Measurements from ENCODE around the gene ESR1.

ESR1 gene

DNA sequence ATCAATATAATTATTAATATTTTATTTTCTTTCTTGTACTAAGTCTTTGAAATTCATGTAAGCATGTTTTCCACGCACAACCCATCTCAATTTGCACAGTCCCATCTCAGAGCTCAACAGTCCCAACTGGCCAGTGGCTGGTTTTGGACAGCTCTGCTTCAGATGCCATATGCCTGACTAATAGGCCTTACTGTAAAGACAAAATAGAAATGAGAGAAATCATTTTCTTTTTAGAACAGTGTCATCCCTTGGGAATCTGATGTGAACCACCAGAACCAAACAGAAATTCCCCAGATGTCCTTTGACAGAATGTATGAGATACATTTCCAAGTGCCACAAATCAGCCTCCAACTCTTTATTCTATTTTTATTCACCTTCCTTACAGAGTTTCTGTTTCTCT is 338.9 kb downstream of the ESR1 start:
- Histone ChIP-seq H3K27ac (ENCODE audit: low read depth, low read length) (no peak overlapping the region), H3K9ac (ENCODE audit: low read length) (no peak overlapping the region), H3K4me1 (ENCODE audit: control insufficient read depth, insufficient read depth, low read length) (peaks cover 5% of the 10 kb centered on the region), H3K4me3 (ENCODE audit: low read length) (no peak overlapping the region), H3K27me3 (ENCODE audit: control insufficient read depth, insufficient read depth, low read length) (no peaks in the 10 kb centered on the region), H3K36me3 (ENCODE audit: control insufficient read depth, insufficient read depth, low read length) (peaks cover 25% of the 10 kb centered on the region)

DNA sequence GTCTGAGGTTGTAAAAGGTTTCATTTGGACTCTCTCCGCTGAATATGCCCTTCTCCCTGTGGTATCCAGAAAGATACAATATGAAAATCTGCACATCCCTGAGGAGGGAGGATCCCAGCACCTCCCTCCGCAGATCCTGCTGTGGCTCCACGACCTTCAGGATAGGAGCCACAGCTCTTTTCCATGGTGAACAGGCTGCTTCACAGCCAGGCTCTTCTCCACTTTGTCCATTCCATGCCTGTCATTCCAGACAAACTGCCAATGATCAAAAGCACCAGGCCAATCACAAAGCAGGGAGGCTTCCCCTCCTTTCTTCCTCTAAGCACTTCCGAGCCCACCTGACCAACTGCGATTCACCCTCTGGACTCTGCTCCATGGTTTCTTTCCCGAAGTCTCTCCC is 339.8 kb downstream of the ESR1 start:
- Histone ChIP-seq H3K36me3 (ENCODE audit: control insufficient read depth, insufficient read depth, low read length) (peaks cover 31% of the 10 kb centered on the region), H3K9ac (ENCODE audit: low read length) (no peak overlapping the region), H3K27me3 (ENCODE audit: control insufficient read depth, insufficient read depth, low read length) (no peaks in the 10 kb centered on the region), H3K4me3 (ENCODE audit: low read length) (no peak overlapping the region), H3K4me1 (ENCODE audit: control insufficient read depth, insufficient read depth, low read length) (peaks cover 5% of the 10 kb centered on the region), H3K27ac (ENCODE audit: low read depth, low read length) (no peak overlapping the region)

- H3K9ac ChIP-seq (ENCODE audit: low read length), result no peak overlapping the region
- H3K36me3 ChIP-seq (ENCODE audit: control insufficient read depth, insufficient read depth, low read length), result peaks cover 31% of the 10 kb centered on the region
- H3K4me3 ChIP-seq (ENCODE audit: low read length), result no peak overlapping the region
- no peak overlapping the region for H3K27ac ChIP-seq (ENCODE audit: low read depth, low read length)
- peaks cover 5% of the 10 kb centered on the region for H3K4me1 ChIP-seq (ENCODE audit: control insufficient read depth, insufficient read depth, low read length)
- no peaks in the 10 kb centered on the region for H3K27me3 ChIP-seq (ENCODE audit: control insufficient read depth, insufficient read depth, low read length)
These were observed 340.9 kb downstream of the ESR1 start for GRCh38 chr6:152148412-152148811.

GRCh38 chr6:152150196-152150595 is 342.7 kb downstream of the ESR1 start:
- Histone ChIP-seq H3K27me3 (ENCODE audit: control insufficient read depth, insufficient read depth, low read length) (no peaks in the 10 kb centered on the region), H3K36me3 (ENCODE audit: control insufficient read depth, insufficient read depth, low read length) (peaks cover 34% of the 10 kb centered on the region), H3K4me3 (ENCODE audit: low read length) (no peak overlapping the region), H3K4me1 (ENCODE audit: control insufficient read depth, insufficient read depth, low read length) (peaks cover 5% of the 10 kb centered on the region), H3K9ac (ENCODE audit: low read length) (no peak overlapping the region), H3K27ac (ENCODE audit: low read depth, low read length) (no peak overlapping the region)

DNA sequence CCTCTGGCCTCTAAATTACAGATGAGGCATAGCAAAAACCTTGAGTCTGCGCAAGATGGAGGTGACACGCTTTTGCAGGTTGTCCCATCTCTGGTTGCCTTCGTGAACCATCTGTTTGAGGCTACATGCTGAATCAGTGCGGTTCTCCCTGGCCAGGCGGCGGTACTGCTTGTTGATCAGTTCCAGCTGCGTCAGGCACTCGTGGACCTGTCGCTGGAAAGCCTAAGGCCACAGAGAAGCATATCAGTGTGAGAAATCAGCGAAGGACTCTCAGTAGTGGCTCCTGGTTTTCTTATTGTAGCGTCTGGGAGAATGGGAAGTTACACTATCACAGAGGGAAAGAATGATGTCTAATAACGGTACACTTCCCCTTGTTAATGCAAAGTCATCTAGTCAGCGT is 344.4 kb downstream of the ESR1 start:
- no peak overlapping the region for H3K27ac ChIP-seq (ENCODE audit: low read depth, low read length)
- no peak overlapping the region for H3K9ac ChIP-seq (ENCODE audit: low read length)
- peaks cover 34% of the 10 kb centered on the region for H3K36me3 ChIP-seq (ENCODE audit: control insufficient read depth, insufficient read depth, low read length)
- H3K4me3 ChIP-seq (ENCODE audit: low read length), result no peak overlapping the region
- no peaks in the 10 kb centered on the region for H3K27me3 ChIP-seq (ENCODE audit: control insufficient read depth, insufficient read depth, low read length)
- H3K4me1 ChIP-seq (ENCODE audit: control insufficient read depth, insufficient read depth, low read length), result no peaks in the 10 kb centered on the region

DNA sequence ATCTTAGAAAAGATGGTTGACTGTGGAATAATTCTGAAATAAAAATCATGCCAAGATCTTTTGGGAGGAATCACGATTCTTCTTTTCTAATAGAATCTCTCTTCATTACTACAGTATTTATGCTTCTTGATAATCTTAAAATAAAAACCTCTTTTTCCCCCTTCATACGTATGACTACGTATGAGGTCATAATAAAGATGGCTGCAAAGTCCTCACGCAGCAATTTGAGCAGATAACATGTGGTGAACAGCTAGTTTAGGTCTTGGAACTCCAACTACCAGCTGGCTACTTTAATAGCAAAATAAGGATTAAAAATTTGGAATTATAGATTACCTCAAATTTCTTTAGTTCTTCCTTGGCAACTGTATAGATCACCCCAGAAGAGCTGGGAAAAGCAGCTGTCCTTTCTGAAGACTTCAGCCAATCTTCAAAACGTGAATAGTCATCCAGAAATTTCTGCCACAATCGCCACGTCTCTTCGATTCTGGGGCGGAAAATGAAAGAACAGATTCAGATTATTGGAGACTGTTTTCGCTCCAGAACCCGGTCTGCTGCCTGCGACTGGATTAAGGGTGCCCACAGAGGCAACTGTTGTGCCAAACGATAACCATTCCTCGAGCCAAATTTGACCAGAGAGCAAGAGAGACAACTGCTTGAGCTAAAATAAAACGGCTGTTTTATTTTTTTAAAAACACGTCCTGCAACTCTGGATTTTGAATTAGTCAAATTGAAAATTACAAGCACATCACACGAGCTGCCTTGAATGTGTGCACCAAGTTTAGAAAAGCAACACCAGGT is 347.3 kb downstream of the ESR1 start:
- no peaks in the 10 kb centered on the region for H3K4me1 ChIP-seq (ENCODE audit: control insufficient read depth, insufficient read depth, low read length)
- H3K27me3 ChIP-seq (ENCODE audit: control insufficient read depth, insufficient read depth, low read length), result no peaks in the 10 kb centered on the region
- no peak overlapping the region for H3K4me3 ChIP-seq (ENCODE audit: low read length)
- no peak overlapping the region for H3K9ac ChIP-seq (ENCODE audit: low read length)
- H3K36me3 ChIP-seq (ENCODE audit: control insufficient read depth, insufficient read depth, low read length), result peaks cover 20% of the 10 kb centered on the region
- no peak overlapping the region for H3K27ac ChIP-seq (ENCODE audit: low read depth, low read length)

GRCh38 chr6:152155792-152156191 is 348.3 kb downstream of the ESR1 start:
- Histone ChIP-seq H3K9ac (ENCODE audit: low read length) (no peak overlapping the region), H3K27ac (ENCODE audit: low read depth, low read length) (no peak overlapping the region), H3K36me3 (ENCODE audit: control insufficient read depth, insufficient read depth, low read length) (peaks cover 17% of the 10 kb centered on the region), H3K4me3 (ENCODE audit: low read length) (no peak overlapping the region), H3K27me3 (ENCODE audit: control insufficient read depth, insufficient read depth, low read length) (no peaks in the 10 kb centered on the region), H3K4me1 (ENCODE audit: control insufficient read depth, insufficient read depth, low read length) (no peaks in the 10 kb centered on the region)

GRCh38 chr6:152160346-152160745 is 352.9 kb downstream of the ESR1 start:
- peaks cover 6% of the 10 kb centered on the region for H3K36me3 ChIP-seq (ENCODE audit: control insufficient read depth, insufficient read depth, low read length)
- H3K9ac ChIP-seq (ENCODE audit: low read length), result no peak overlapping the region

DNA sequence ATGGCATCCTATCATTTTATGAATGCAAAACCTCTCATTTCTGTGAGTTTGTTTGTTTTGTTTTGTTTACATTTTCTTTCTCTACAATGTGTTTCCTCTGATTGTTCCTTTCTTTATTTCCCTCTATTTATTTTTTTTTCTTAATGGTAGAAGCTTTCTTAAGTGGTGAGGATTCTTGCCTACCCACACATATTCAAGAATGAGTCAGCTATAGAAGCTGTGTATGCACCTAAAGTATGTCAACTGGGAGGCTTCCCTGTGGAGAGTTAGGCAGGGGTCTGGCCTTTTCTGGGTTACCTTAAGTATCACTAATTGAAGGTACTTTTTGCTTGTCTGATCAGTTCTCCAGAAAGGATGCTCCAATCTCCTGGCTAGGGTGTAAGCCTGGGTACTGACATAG is 354.0 kb downstream of the ESR1 start:
- no peaks in the 10 kb centered on the region for H3K27me3 ChIP-seq (ENCODE audit: control insufficient read depth, insufficient read depth, low read length)
- H3K9ac ChIP-seq (ENCODE audit: low read length), result no peak overlapping the region
- H3K27ac ChIP-seq (ENCODE audit: low read depth, low read length), result no peak overlapping the region
- no peaks in the 10 kb centered on the region for H3K4me1 ChIP-seq (ENCODE audit: control insufficient read depth, insufficient read depth, low read length)
- no peak overlapping the region for H3K4me3 ChIP-seq (ENCODE audit: low read length)
- peaks cover 2% of the 10 kb centered on the region for H3K36me3 ChIP-seq (ENCODE audit: control insufficient read depth, insufficient read depth, low read length)

More at GRCh38 chr6:152160346-152160745, 352.9 kb downstream of the ESR1 start:
- Histone ChIP-seq H3K4me3 (ENCODE audit: low read length) (no peak overlapping the region), H3K27me3 (ENCODE audit: control insufficient read depth, insufficient read depth, low read length) (no peaks in the 10 kb centered on the region), H3K4me1 (ENCODE audit: control insufficient read depth, insufficient read depth, low read length) (no peaks in the 10 kb centered on the region), H3K27ac (ENCODE audit: low read depth, low read length) (no peak overlapping the region)

- Histone ChIP-seq H3K27ac (ENCODE audit: low read depth, low read length) (no peak overlapping the region), H3K4me3 (ENCODE audit: low read length) (no peak overlapping the region), H3K36me3 (ENCODE audit: control insufficient read depth, insufficient read depth, low read length) (peaks cover 6% of the 10 kb centered on the region), H3K9ac (ENCODE audit: low read length) (no peak overlapping the region), H3K4me1 (ENCODE audit: control insufficient read depth, insufficient read depth, low read length) (no peaks in the 10 kb centered on the region), H3K27me3 (ENCODE audit: control insufficient read depth, insufficient read depth, low read length) (no peaks in the 10 kb centered on the region)
These were observed 357.5 kb downstream of the ESR1 start for GRCh38 chr6:152164957-152165356.

- Histone ChIP-seq H3K27me3 (ENCODE audit: control insufficient read depth, insufficient read depth, low read length) (no peaks in the 10 kb centered on the region), H3K4me3 (ENCODE audit: low read length) (no peak overlapping the region), H3K4me1 (ENCODE audit: control insufficient read depth, insufficient read depth, low read length) (no peaks in the 10 kb centered on the region), H3K27ac (ENCODE audit: low read depth, low read length) (no peak overlapping the region), H3K36me3 (ENCODE audit: control insufficient read depth, insufficient read depth, low read length) (peaks cover 6% of the 10 kb centered on the region), H3K9ac (ENCODE audit: low read length) (no peak overlapping the region)
These were observed 359.0 kb downstream of the ESR1 start for GRCh38 chr6:152166497-152166896.

GRCh38 chr6:152166897-152167296 is 359.4 kb downstream of the ESR1 start:
- Histone ChIP-seq H3K27me3 (ENCODE audit: control insufficient read depth, insufficient read depth, low read length) (no peaks in the 10 kb centered on the region), H3K27ac (ENCODE audit: low read depth, low read length) (no peak overlapping the region), H3K36me3 (ENCODE audit: control insufficient read depth, insufficient read depth, low read length) (peaks cover 6% of the 10 kb centered on the region), H3K4me3 (ENCODE audit: low read length) (no peak overlapping the region), H3K9ac (ENCODE audit: low read length) (no peak overlapping the region), H3K4me1 (ENCODE audit: control insufficient read depth, insufficient read depth, low read length) (no peaks in the 10 kb centered on the region)
